Stimulated activated CD4-positive, alpha-beta T cell treated with anti-CD3 and anti-CD28 coated beads, Interleukin-1b, Interleukin-23, amount 100 ng/mL, for 24 hours (primary cell): Measurements from ENCODE around the gene KCNK10.

ENCODE experiments used
- DNase-seq, 4 experiments: peaks; one replicate each; pipeline ENCODE4 v3.0.0-alpha.2; 2020; ENCODE audit warnings: low read depth in 4 of 4, low spot score in 1 of 4

Gene KCNK10

GRCh38 chr14:88321692-88322503 lies 1.2 kb downstream of the KCNK10 start:
- no peak for DNase-seq

GRCh38 chr14:88318406-88318805 lies 4.7 kb downstream of the KCNK10 start:
- DNase-seq: no peak

GRCh38 chr14:88316521-88316920 lies 6.5 kb downstream of the KCNK10 start:
- DNase-seq: no peak

- DNase-seq: no peak
Observed at GRCh38 chr14:88312257-88312656, 10.8 kb downstream of the KCNK10 start.

- no peak for DNase-seq
Observed at GRCh38 chr14:88311780-88312179, 11.3 kb downstream of the KCNK10 start.

GRCh38 chr14:88310449-88310848 lies 12.6 kb downstream of the KCNK10 start:
- no peak for DNase-seq

GRCh38 chr14:88310021-88310420 lies 13.0 kb downstream of the KCNK10 start:
- no peak for DNase-seq

GRCh38 chr14:88305528-88306322 lies 17.3 kb downstream of the KCNK10 start:
- no peak for DNase-seq

- no peak for DNase-seq
Observed at GRCh38 chr14:88303041-88303440, 20.0 kb downstream of the KCNK10 start.

- DNase-seq: no peak
Observed at GRCh38 chr14:88301381-88301780, 21.7 kb downstream of the KCNK10 start.

- DNase-seq: no peak
Observed at GRCh38 chr14:88300817-88301216, 22.3 kb downstream of the KCNK10 start.

GRCh38 chr14:88299865-88300530 lies 23.1 kb downstream of the KCNK10 start:
- DNase-seq: no peak

- DNase-seq: no peak
Observed at GRCh38 chr14:88297306-88297705, 25.8 kb downstream of the KCNK10 start.

GRCh38 chr14:88296351-88296750 lies 26.7 kb downstream of the KCNK10 start:
- no peak for DNase-seq

- no peak for DNase-seq
Observed at GRCh38 chr14:88289996-88290395, 33.1 kb downstream of the KCNK10 start.

GRCh38 chr14:88289234-88289633 lies 33.8 kb downstream of the KCNK10 start:
- DNase-seq: no peak

GRCh38 chr14:88286309-88286708 lies 36.8 kb downstream of the KCNK10 start:
- DNase-seq: no peak

GRCh38 chr14:88281447-88281846 lies 41.6 kb downstream of the KCNK10 start:
- no peak for DNase-seq

GRCh38 chr14:88276923-88277596 lies 46.0 kb downstream of the KCNK10 start:
- no peak for DNase-seq

- DNase-seq: no peak
Observed at GRCh38 chr14:88272390-88273269, 50.4 kb downstream of the KCNK10 start.
